ENCODE measurements around the gene JAML. TPM values are rescaled to one million over a fixed set of nuclear protein-coding genes. Genes with fewer than 3 reads are reported as not detected.

JAML gene
- total RNA-seq, 1 experiment from 2014 or later: 0.30 TPM

DNA sequence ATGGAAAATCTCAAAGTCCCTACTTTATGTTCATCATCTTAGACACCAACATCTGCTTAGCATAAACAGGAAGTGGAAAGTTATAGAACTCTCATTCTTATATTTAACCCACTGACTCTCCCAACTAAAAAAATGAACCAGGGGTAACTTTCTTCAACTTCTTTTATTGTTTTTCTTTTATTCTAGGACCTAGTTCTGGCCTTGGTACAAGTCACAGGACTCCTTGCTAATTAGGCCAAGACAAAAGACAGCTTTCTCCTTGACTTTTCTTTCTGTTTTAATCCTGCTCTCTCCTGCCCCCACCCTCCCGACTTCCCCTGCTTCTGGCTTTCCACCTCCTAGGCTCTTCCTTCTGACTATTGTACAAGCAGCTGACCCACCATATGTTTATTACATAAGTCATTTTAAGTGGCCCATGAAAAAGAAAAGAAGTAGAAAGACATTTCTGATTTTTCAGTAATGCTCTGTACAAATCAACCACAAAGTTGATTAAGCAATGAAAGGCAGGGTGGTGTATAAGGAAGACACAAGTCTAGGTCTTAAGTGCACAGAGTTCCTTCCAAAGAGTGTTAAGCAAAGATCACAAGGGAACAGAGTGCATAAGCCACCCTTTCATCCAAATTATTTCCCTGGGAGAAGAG lies 18.3 kb downstream of the JAML start:
- no peak overlapping the region for H3K4me2 ChIP-seq (ENCODE audit: low read length)
- H3K9ac ChIP-seq (ENCODE audit: low read length): no peak overlapping the region
- no peak overlapping the region for H3K4me3 ChIP-seq (replicated peaks in 1 of 2; ENCODE audit: low read depth in 1 of 2, low read length in 2 of 2)
- ChIA-PET CTCF (interaction anchor here (0.9 kb wide), 1 partner anchor 8 kb away, joined by 5 read pairs; no protein-coding TSS in a partner anchor), POLR2A (no interaction called here), RAD21 (ENCODE audit: low non-redundant PET in 1 of 2, low total read pairs in 2 of 2, uncharacterized antibody in 2 of 2, unreplicated experiment in 2 of 2) (no interaction called here)
- no peak overlapping the region for H2AFZ ChIP-seq (ENCODE audit: low read depth, low read length, poor library complexity, severe bottlenecking)
- TF ChIP-seq CBX3 (IDR thresholded peaks at IDR 0.05; ENCODE audit: low read depth): no peak
- TF ChIP-seq, protein P1, sequence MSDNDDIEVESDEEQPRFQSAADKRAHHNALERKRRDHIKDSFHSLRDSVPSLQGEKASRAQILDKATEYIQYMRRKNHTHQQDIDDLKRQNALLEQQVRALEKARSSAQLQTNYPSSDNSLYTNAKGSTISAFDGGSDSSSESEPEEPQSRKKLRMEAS (IDR thresholded peaks at IDR 0.05): no peak
- TF ChIP-seq EZH2 (IDR thresholded peaks at IDR 0.05): no peak
- no peak for TF ChIP-seq ZNF274 (IDR thresholded peaks at IDR 0.05; ENCODE audit: low read depth, low read length)
- TF ChIP-seq SIN3A (IDR thresholded peaks at IDR 0.05; ENCODE audit: low read depth): no peak
- H3K36me3 ChIP-seq (ENCODE audit: control insufficient read depth in 1 of 2, insufficient read depth in 2 of 2, low read length in 2 of 2): no peaks in the 10 kb centered on the region
- no peaks in the 10 kb centered on the region for H4K20me1 ChIP-seq (ENCODE audit: insufficient read depth)
- H3K79me2 ChIP-seq (ENCODE audit: insufficient read depth, low read length): no peaks in the 10 kb centered on the region
- DNase-seq (ENCODE audit: low read depth, low spot score): no peak
- H3K9me3 ChIP-seq (ENCODE audit: control insufficient read depth in 1 of 2, insufficient read depth in 1 of 2, low read depth in 1 of 2, low read length in 2 of 2): no peaks in the 10 kb centered on the region
- ATAC-seq: no peak
- no peaks in the 10 kb centered on the region for H3K27me3 ChIP-seq (ENCODE audit: insufficient read depth, low read length)
- H3K9me2 ChIP-seq (ENCODE audit: insufficient read depth): no peaks in the 10 kb centered on the region
- H3K4me1 ChIP-seq (ENCODE audit: control insufficient read depth in 1 of 2, insufficient read depth in 2 of 2, low read length in 2 of 2): no peaks in the 10 kb centered on the region
- intact Hi-C loops (cut with micrococcal nuclease): no loop called here
- no peak overlapping the region for H3K27ac ChIP-seq (ENCODE audit: low read depth, low read length)
- no TSS peak for BruUV-seq (replicated peaks)

DNA sequence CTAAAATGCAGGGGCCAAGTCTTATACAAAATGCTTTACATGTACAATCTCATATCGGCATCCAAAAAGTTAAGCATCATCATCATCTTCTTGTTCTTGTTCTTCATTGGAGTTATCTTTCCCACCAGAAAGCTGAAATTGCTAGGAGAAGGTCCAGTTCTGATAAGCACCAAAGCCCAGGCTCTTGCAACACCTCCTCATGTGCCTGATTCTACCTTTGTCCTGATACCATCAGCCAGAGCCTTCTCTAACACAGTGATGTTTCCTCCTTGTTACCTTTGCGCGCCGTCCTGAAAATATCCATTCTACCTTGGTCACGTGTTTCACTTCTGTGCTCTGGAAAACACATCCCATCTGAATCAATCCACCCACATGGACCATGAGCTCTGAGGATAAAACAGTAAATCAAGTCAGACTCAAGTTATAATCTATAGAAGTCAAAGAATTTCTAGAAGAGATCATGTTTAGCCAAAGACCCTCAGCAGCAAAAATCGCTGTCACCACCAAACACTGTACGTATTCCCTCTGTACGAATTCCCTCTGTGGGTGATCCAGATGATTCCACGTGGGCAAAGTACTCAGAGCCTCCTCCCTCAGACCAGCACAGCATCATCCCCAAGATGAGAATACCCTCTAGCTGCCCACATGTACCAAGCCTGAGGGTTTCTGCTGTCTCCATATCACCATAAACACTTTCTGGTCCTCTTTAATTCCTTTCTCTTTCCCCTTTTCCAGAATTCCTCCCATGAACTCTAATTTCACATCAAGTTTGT lies 19.0 kb downstream of the JAML start:
- RAD21 ChIA-PET (ENCODE audit: low non-redundant PET in 1 of 2, low total read pairs in 2 of 2, uncharacterized antibody in 2 of 2, unreplicated experiment in 2 of 2): no interaction called here
- Histone ChIP-seq H3K4me1 (ENCODE audit: control insufficient read depth in 1 of 2, insufficient read depth in 2 of 2, low read length in 2 of 2) (no peaks in the 10 kb centered on the region), H2AFZ (ENCODE audit: low read depth, low read length, poor library complexity, severe bottlenecking) (no peak overlapping the region), H3K27me3 (ENCODE audit: insufficient read depth, low read length) (no peaks in the 10 kb centered on the region), H3K9ac (ENCODE audit: low read length) (no peak overlapping the region), H3K36me3 (ENCODE audit: control insufficient read depth in 1 of 2, insufficient read depth in 2 of 2, low read length in 2 of 2) (no peaks in the 10 kb centered on the region), H4K20me1 (ENCODE audit: insufficient read depth) (no peaks in the 10 kb centered on the region), H3K79me2 (ENCODE audit: insufficient read depth, low read length) (no peaks in the 10 kb centered on the region), H3K4me3 (replicated peaks in 1 of 2; ENCODE audit: low read depth in 1 of 2, low read length in 2 of 2) (no peak overlapping the region), H3K9me3 (ENCODE audit: control insufficient read depth in 1 of 2, insufficient read depth in 1 of 2, low read depth in 1 of 2, low read length in 2 of 2) (no peaks in the 10 kb centered on the region), H3K4me2 (ENCODE audit: low read length) (no peak overlapping the region), H3K9me2 (ENCODE audit: insufficient read depth) (no peaks in the 10 kb centered on the region), H3K27ac (ENCODE audit: low read depth, low read length) (no peak overlapping the region)
- intact Hi-C loops (cut with micrococcal nuclease): no loop called here
- no TSS peak for BruUV-seq (replicated peaks)
- ATAC-seq: no peak
- TF ChIP-seq EZH2 (IDR thresholded peaks at IDR 0.05) (no peak), POLR2A (IDR thresholded peaks at IDR 0.05; ENCODE audit: borderline replicate concordance, extremely low read depth, insufficient read depth, insufficient read length) (no peak), RAD21 (IDR thresholded peaks at IDR 0.05; ENCODE audit: low read depth) (no peak), SP1 (IDR thresholded peaks at IDR 0.05; ENCODE audit: low read depth) (no peak)
- TF ChIP-seq, protein P2, sequence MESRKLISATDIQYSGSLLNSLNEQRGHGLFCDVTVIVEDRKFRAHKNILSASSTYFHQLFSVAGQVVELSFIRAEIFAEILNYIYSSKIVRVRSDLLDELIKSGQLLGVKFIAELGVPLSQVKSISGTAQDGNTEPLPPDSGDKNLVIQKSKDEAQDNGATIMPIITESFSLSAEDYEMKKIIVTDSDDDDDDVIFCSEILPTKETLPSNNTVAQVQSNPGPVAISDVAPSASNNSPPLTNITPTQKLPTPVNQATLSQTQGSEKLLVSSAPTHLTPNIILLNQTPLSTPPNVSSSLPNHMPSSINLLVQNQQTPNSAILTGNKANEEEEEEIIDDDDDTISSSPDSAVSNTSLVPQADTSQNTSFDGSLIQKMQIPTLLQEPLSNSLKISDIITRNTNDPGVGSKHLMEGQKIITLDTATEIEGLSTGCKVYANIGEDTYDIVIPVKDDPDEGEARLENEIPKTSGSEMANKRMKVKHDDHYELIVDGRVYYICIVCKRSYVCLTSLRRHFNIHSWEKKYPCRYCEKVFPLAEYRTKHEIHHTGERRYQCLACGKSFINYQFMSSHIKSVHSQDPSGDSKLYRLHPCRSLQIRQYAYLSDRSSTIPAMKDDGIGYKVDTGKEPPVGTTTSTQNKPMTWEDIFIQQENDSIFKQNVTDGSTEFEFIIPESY (IDR thresholded peaks at IDR 0.05; ENCODE audit: extremely low read depth, insufficient replicate concordance, low read length): no peak
- TF ChIP-seq, protein P3, sequence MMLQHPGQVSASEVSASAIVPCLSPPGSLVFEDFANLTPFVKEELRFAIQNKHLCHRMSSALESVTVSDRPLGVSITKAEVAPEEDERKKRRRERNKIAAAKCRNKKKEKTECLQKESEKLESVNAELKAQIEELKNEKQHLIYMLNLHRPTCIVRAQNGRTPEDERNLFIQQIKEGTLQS (IDR thresholded peaks at IDR 0.05): no peak
- DNase-seq (ENCODE audit: low read depth, low spot score): no peak
- POLR2A ChIA-PET: no interaction called here
- CTCF ChIA-PET: interaction anchor here (0.9 kb wide), 1 partner anchor 7 kb away, joined by 5 read pairs; no protein-coding TSS in a partner anchor
